Lung (tissue), 12 donors: ENCODE results near the gene PTPN22. TPM values are rescaled to one million over a fixed set of nuclear protein-coding genes. Genes with fewer than 3 reads are reported as not detected.

Experiments used
- ATAC-seq: fragments of 200-7000 bp; cut with Tn5 transposase; one replicate; pipeline ENCODE4 v1.9.1; 2020; ENCODE audit warnings: moderate number of reproducible peaks; ENCODE audit not compliant: insufficient read depth, low FRiP score
- DNase-seq, 3 donors: peaks; one replicate each; pipeline ENCODE4 v3.0.0-alpha.2; 2013 to 2017
- H3K27ac ChIP-seq, 2 donors: one replicate each; pipeline ENCODE4 v1.5.1; 2013; ENCODE audit warnings: mild to moderate bottlenecking in 2 of 2, moderate library complexity in 2 of 2, control low read depth in 1 of 2, inconsistent platforms in 1 of 2, low read depth in 1 of 2, low read length in 1 of 2
- H3K27me3 ChIP-seq, 3 donors: one replicate each; pipeline ENCODE4 v1.5.1; 2013; ENCODE audit warnings: low read length in 2 of 3; ENCODE audit not compliant: control insufficient read depth in 3 of 3, insufficient read depth in 3 of 3
- H3K36me3 ChIP-seq, 4 donors: one replicate each; pipeline ENCODE4 v1.5.1; 2013; ENCODE audit warnings: low read length in 4 of 4, mild to moderate bottlenecking in 1 of 4, moderate library complexity in 1 of 4; ENCODE audit not compliant: control insufficient read depth in 4 of 4, insufficient read depth in 4 of 4
- H3K4me1 ChIP-seq, 5 donors: one replicate each; pipeline ENCODE4 v1.5.1; 2013; ENCODE audit warnings: low read length in 5 of 5, mild to moderate bottlenecking in 2 of 5, moderate library complexity in 1 of 5; ENCODE audit not compliant: control insufficient read depth in 5 of 5, insufficient read depth in 5 of 5
- H3K4me3 ChIP-seq: one replicate; pipeline ENCODE4 v1.5.1; 2013; ENCODE audit warnings: mild to moderate bottlenecking, control low read depth, moderate library complexity
- H3K9ac ChIP-seq, 2 donors: one replicate each; pipeline ENCODE4 v1.5.1; 2013; ENCODE audit warnings: low read length in 2 of 2, control low read depth in 1 of 2; ENCODE audit not compliant: insufficient read depth in 1 of 2
- H3K9me3 ChIP-seq, 4 donors: one replicate each; pipeline ENCODE4 v1.5.1; 2013; ENCODE audit warnings: low read length in 3 of 4, mild to moderate bottlenecking in 1 of 4, moderate library complexity in 1 of 4; ENCODE audit not compliant: control insufficient read depth in 4 of 4, insufficient read depth in 3 of 4
- WGBS, 2 donors: extraction: QIAGEN DNeasy Blood & Tissue Kit; methylation state at CpG; one replicate each; pipeline ENCODE4 v1.1.7; 2013; 5-methylcytosine and 5-hydroxymethylcytosine counted together
- polyA plus RNA-seq, 2 donors: library from polyadenylated mRNA; stranded (reverse); fragments of 200-250 nt; gene quantifications; one replicate each; pipeline ENCODE4 v1.2.1, GENCODE V29; 2013
- total RNA-seq, 2 donors: library from RNA; depleted of rRNA in 1 of 2; stranded (reverse); fragments of >200 nt in 1 of 2; gene quantifications; one replicate each; pipeline ENCODE4 v1.2.1, GENCODE V29; 2014 to 2021
- TF ChIP-seq, protein P1 (sequence below): IDR thresholded peaks from 2 replicates; pipeline ENCODE4 v1.5.1; 2012; ENCODE audit warnings: mild to moderate bottlenecking; ENCODE audit errors: control extremely low read depth, extremely low read depth
- donor health status: control.
- donor health status: control.
- donor health status: Bipolar disorder and iron deficiency.
- donor health status: healthy.
- donor health status: DM: yes; HTN: yes; CAD: no.

PTPN22 gene
- total and polyA plus RNA-seq, 4 donors = 4.2 to 7.0 (median 6.1) TPM

DNA sequence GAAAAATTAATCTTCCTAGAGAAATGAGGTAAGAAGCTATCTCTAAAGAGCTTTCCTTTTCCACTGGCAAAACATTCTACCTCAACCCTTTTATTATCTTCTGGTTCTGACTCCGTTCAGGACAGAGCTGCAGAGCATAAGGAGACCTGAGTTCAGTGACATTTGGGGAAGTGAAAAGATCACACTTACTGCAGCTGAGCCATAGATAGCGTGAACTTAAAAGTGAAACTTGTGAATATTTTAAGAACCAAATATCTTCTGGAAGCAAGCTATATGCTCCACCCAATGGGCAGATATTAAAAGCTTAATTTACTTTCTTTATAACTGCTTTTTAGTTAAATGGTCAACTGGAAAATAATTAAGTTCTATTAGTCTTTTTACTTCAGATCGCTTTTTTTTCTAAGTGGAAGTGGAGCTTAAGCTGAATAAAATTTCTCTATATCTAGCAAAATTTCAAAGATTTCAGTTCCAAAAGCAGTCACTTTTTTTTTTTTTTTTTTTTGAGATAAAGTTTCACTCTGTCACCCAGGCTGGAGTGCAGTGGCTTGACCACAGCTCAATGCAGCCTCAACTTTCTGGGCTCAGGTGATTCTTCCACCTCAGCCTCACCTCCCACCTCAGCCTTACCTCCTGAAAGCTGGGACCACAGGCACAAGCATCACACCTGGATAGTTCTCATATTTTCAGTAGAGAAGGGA, 11.9 kb downstream of the PTPN22 start:
- 33 to 60% methylated on average over 3 of the region's 3 CpGs for WGBS, 2 donors
- Histone ChIP-seq H3K27ac (no peak overlapping the region), H3K9me3 (no peaks in the 10 kb centered on the region), H3K36me3 (no peaks in the 10 kb centered on the region), H3K4me3 (no peak overlapping the region), H3K9ac (no peak overlapping the region), H3K27me3 (no peaks in the 10 kb centered on the region), H3K4me1 (no peaks in the 10 kb centered on the region)
- DNase-seq (no peak), ATAC-seq (no peak)
- TF ChIP-seq, protein P1, sequence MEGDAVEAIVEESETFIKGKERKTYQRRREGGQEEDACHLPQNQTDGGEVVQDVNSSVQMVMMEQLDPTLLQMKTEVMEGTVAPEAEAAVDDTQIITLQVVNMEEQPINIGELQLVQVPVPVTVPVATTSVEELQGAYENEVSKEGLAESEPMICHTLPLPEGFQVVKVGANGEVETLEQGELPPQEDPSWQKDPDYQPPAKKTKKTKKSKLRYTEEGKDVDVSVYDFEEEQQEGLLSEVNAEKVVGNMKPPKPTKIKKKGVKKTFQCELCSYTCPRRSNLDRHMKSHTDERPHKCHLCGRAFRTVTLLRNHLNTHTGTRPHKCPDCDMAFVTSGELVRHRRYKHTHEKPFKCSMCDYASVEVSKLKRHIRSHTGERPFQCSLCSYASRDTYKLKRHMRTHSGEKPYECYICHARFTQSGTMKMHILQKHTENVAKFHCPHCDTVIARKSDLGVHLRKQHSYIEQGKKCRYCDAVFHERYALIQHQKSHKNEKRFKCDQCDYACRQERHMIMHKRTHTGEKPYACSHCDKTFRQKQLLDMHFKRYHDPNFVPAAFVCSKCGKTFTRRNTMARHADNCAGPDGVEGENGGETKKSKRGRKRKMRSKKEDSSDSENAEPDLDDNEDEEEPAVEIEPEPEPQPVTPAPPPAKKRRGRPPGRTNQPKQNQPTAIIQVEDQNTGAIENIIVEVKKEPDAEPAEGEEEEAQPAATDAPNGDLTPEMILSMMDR = no peak

DNA sequence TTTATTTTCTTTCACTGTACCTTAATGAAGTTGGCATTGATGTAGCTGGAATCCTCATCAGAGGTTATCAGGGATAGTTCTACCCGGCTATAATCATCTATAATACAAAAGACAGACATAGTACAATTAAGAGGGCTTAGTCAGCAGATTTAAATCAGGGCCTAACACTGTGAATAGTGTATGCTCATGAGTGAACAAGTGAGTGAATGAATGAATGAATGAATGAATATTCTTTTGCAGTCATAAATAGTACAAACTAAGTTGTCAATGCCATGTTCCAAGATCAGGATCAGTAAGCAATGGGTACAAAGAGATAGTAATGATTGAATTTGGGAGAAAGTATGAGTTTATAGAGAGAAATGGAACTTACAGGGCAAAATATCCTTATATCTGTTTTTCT, 12.5 kb downstream of the PTPN22 start:
- Histone ChIP-seq H3K9ac (no peak overlapping the region), H3K36me3 (no peaks in the 10 kb centered on the region), H3K4me1 (no peaks in the 10 kb centered on the region), H3K4me3 (no peak overlapping the region), H3K27ac (no peak overlapping the region), H3K9me3 (no peaks in the 10 kb centered on the region), H3K27me3 (no peaks in the 10 kb centered on the region)
- WGBS, 2 donors = 89 to 90% methylated on average over 1 of the region's 1 CpG
- TF ChIP-seq, protein P1 = no peak
- ATAC-seq (no peak), DNase-seq (no peak)

DNA sequence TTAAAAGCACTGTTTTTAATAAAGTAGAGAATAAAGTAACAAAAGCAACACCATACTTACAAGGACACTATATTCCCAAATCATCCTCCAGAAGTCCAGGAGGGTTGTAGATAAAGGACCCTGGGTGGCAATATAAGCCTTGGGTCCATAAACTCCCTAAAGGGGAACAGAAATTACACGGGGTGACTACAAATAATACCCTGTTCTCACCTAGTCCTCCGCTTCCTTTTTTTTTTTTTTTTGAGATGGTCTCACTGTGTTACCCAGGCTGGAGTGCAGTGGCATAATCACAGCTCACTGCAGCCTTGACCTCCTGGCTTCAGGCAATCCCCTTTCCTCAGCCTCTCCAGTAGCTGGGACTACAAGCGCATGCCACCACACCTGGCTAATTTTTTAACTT, 13.1 kb downstream of the PTPN22 start:
- DNase-seq (no peak), ATAC-seq (no peak)
- Histone ChIP-seq H3K27ac (no peak overlapping the region), H3K4me1 (no peaks in the 10 kb centered on the region), H3K36me3 (no peaks in the 10 kb centered on the region), H3K9me3 (no peaks in the 10 kb centered on the region), H3K27me3 (no peaks in the 10 kb centered on the region), H3K9ac (no peak overlapping the region), H3K4me3 (no peak overlapping the region)
- WGBS, 2 donors = 52 to 80% methylated on average over 3 of the region's 3 CpGs
- TF ChIP-seq, protein P1 = no peak

DNA sequence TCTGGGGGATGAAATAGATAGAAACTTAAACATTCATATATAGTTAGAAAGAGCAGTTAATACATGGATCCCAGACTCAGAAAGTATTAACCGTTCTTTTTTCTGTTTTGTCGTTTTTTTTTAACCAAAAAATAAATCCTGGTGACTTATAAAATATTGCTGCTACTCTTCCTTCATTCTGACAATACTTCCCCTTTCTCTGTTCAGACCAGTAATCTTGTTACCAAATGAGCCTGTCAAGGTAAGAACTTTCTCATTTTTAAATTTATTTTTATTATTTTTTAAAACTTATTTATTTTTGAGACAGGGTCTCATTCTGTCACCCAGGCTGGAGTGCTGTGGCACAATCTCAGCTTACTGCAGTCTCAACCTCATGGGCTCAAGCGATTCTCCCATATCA, 13.7 kb downstream of the PTPN22 start:
- H3K27ac ChIP-seq = no peak overlapping the region
- no peak for ATAC-seq
- DNase-seq = no peak
- H3K36me3 ChIP-seq = no peaks in the 10 kb centered on the region
- H3K4me3 ChIP-seq = no peak overlapping the region
- TF ChIP-seq, protein P1 = no peak
- no peaks in the 10 kb centered on the region for H3K4me1 ChIP-seq
- H3K9ac ChIP-seq = no peak overlapping the region
- H3K9me3 ChIP-seq = no peaks in the 10 kb centered on the region
- WGBS, 2 donors = 49 to 66% methylated on average over 3 of the region's 3 CpGs
- no peaks in the 10 kb centered on the region for H3K27me3 ChIP-seq
